ENCODE data around the gene UGCG. TPM values are rescaled to one million over a fixed set of nuclear protein-coding genes. Genes with fewer than 3 reads are reported as not detected.
A peak's percentile ranks its signal among the peaks of the same experiment; 100 is the strongest.

Gene UGCG
- total and polyA plus RNA-seq, 2 donors (not counting 1 experiment from before 2014, with no cell fraction given) = 23.9 to 53.5 TPM

DNA sequence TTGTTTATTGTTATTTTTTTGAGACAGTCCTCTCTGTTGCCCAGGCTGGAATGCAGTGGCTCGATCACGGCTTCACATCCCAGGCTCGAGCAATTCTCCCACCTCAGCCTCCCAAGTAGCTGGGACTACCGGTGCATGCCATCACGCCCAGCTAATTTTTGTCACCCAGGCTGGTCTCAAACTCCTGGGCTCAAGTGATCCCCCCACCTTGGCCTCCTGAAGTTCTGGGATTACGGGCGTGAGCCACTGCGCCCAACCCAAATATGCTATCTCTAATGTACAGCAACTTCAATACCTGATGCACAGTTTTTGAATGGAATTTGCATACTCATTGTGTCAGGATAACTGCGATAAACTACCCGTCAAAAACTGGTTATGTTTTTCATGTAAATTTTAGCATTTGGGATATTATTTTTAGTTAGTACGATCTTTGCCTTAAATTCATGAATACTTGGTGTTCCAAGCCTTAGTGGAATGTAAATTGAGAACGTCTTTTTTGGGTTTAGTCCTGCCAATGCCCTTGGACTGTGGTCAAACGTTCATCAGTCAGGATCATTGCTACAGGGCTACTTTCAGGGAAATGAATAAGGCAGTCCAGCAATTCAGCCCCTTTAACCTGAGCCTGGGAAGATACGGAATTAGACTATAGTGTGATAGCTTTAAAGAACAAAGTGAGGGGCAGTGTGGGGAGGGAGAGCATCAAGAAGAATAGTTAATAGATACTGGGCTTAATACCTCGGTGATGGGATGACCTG is 4.4 kb downstream of the UGCG start:
- intact Hi-C loops (cut with micrococcal nuclease) = loop anchor here (10.0 kb wide), 1 partner anchor 584 kb away; the partner anchor contains the start of gene KIAA1958
- 83% methylated on average over 14 of the region's 15 CpGs for WGBS (ENCODE audit: insufficient coverage)
- H3K27ac ChIP-seq (ENCODE audit: low read length in 2 of 2) = peak overlapping the region in 1 of 2 donors; percentile 84
- H3K27me3 ChIP-seq (replicated peaks in 1 of 4; ENCODE audit: control extremely low read depth in 1 of 4, control insufficient read depth in 3 of 4, insufficient read depth in 4 of 4, low read length in 3 of 4) = no peaks in the 10 kb centered on the region
- H4K20me1 ChIP-seq (ENCODE audit: control insufficient read depth, insufficient read depth, low read length, poor library complexity, severe bottlenecking) = peaks cover 91% of the 10 kb centered on the region
- ChIA-PET POLR2A (interaction anchor here (0.9 kb wide), 1 partner anchor 25 kb away, joined by 8 read pairs; no protein-coding TSS in a partner anchor), CTCF (interaction anchor here (1.0 to 1.2 kb wide), 2 partner anchors 18 to 141 kb away, joined by 3 read pairs; no protein-coding TSS in a partner anchor)
- H3K4me2 ChIP-seq (replicated peaks; ENCODE audit: low read depth, low read length, poor library complexity, severe bottlenecking) = peak overlapping the region; percentile 98
- H3K4me1 Mint-ChIP-seq = peaks cover 24% of the 10 kb centered on the region
- peaks cover 96% of the 10 kb centered on the region for H3K79me2 ChIP-seq (ENCODE audit: control insufficient read depth, insufficient read depth, low read length)
- peaks cover 0 to 12% of the 10 kb centered on the region in 2 experiments for H3K36me3 ChIP-seq (replicated peaks in 1 of 2; ENCODE audit: control extremely low read depth in 1 of 2, control insufficient read depth in 1 of 2, extremely low read depth in 1 of 2, insufficient read depth in 2 of 2, low read length in 1 of 2)
- peak overlapping the region in 1 of 5 experiments; percentile 23 for H3K4me3 ChIP-seq (ENCODE audit: control extremely low read depth in 1 of 5, extremely low read depth in 1 of 5, insufficient read depth in 1 of 5, low read depth in 2 of 5, low read length in 4 of 5)
- peaks cover 76 to 77% of the 10 kb centered on the region in 2 donors for H3K4me1 ChIP-seq (ENCODE audit: control insufficient read depth in 2 of 2, insufficient read depth in 2 of 2, low read length in 2 of 2)
- H3K9me3 Mint-ChIP-seq (ENCODE audit: insufficient read depth) = no peaks in the 10 kb centered on the region
- no peak overlapping the region for H3K27ac Mint-ChIP-seq
- H3K4me3 Mint-ChIP-seq = peak overlapping the region; percentile 57
- no peak for ATAC-seq (ENCODE audit: low read depth)
- peaks cover 0 to 10% (median 0%) of the 10 kb centered on the region in 3 donors for H3K9me3 ChIP-seq (ENCODE audit: control extremely low read depth in 1 of 3, control insufficient read depth in 2 of 3, insufficient read depth in 1 of 3, low read length in 2 of 3)
- no peaks in the 10 kb centered on the region for H3K27me3 Mint-ChIP-seq
- no peak for DNase-seq
- peak overlapping the region; percentile 17 for H3K9ac ChIP-seq (ENCODE audit: low read length)
- no peak overlapping the region for H2AFZ ChIP-seq (ENCODE audit: insufficient read depth, low read depth, low read length, poor library complexity, severe bottlenecking)
- TF ChIP-seq, protein P1, sequence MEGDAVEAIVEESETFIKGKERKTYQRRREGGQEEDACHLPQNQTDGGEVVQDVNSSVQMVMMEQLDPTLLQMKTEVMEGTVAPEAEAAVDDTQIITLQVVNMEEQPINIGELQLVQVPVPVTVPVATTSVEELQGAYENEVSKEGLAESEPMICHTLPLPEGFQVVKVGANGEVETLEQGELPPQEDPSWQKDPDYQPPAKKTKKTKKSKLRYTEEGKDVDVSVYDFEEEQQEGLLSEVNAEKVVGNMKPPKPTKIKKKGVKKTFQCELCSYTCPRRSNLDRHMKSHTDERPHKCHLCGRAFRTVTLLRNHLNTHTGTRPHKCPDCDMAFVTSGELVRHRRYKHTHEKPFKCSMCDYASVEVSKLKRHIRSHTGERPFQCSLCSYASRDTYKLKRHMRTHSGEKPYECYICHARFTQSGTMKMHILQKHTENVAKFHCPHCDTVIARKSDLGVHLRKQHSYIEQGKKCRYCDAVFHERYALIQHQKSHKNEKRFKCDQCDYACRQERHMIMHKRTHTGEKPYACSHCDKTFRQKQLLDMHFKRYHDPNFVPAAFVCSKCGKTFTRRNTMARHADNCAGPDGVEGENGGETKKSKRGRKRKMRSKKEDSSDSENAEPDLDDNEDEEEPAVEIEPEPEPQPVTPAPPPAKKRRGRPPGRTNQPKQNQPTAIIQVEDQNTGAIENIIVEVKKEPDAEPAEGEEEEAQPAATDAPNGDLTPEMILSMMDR (IDR thresholded peaks at IDR 0.05) = no peak
- no peak for TF ChIP-seq EZH2 (IDR thresholded peaks at IDR 0.05; ENCODE audit: borderline replicate concordance, insufficient read depth, low read depth, low read length, poor library complexity, severe bottlenecking)

Data from B cell (primary cell).